ENCODE measurements around the gene MRPL39. TPM values are rescaled to one million over a fixed set of nuclear protein-coding genes. Genes with fewer than 3 reads are reported as not detected.

Gene MRPL39
- total RNA-seq, 1 experiment from 2014 or later, result 52.5 TPM

DNA sequence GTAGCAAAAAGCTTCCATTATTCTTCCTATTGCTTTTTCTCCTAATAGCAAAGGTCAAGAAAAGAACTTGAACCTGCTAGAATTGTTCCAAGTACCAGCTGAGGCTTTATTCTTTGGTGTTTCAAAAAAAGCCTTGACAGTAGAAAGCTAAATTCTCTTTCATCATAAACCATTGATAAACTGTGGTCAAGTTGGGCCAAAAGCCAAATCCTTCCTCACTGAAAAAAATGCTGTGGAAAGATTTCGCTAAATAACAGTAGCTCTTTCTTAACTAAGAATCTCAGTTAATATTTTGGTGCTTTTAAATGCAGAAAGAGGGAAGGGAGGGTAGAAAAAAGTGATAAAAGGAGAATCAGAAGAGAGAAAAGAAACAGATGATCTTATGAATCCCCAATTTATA lies 17.8 kb upstream of the MRPL39 start:
- DNase-seq (ENCODE audit: low read depth), result no peak
- in situ Hi-C loops (cut with HindIII; ENCODE audit: low pct_unique_long_range_greater_than_20kb, low sequenced_read_pairs), result no loop called here

DNA sequence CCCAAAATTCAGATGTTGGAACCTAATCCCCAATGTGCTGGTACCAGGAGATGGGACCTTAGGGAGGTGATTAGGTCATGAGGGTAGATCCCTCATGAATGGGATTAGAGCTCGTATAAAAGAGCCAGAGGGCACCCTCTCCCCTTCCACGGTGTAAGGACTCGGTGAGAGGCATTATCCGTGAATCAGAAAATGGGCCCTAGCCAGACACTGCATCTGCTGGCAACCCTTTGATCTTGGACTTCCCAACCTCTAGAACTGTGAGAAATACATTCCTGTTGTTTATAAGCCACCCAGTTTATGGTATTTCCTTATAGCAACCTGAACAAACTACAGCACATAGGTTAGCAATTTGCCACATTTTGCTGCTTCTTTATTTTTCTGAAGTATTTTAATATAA lies 17.2 kb upstream of the MRPL39 start:
- DNase-seq (ENCODE audit: low read depth), result no peak
- in situ Hi-C loops (cut with HindIII; ENCODE audit: low pct_unique_long_range_greater_than_20kb, low sequenced_read_pairs), result no loop called here

DNA sequence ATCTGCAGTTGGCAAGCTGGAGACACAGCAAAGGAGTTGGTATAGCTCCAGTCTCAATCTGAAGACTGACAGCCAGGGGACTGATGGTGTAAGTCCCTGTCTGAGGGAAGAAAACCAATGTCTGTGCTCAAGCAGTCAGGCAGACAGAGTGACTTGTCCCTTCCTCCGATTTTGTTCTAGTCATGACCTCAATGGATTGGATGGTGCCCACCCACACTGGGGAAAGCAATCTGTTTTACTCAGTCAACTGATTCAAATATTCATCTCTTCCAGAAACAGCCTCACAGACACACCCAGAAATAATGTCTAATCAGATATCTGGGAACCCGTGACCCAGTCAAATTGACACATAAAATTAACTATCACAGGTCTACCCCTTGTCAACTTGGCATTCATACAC lies 11.9 kb upstream of the MRPL39 start:
- DNase-seq (ENCODE audit: low read depth), result no peak
- in situ Hi-C loops (cut with HindIII; ENCODE audit: low pct_unique_long_range_greater_than_20kb, low sequenced_read_pairs), result no loop called here

DNA sequence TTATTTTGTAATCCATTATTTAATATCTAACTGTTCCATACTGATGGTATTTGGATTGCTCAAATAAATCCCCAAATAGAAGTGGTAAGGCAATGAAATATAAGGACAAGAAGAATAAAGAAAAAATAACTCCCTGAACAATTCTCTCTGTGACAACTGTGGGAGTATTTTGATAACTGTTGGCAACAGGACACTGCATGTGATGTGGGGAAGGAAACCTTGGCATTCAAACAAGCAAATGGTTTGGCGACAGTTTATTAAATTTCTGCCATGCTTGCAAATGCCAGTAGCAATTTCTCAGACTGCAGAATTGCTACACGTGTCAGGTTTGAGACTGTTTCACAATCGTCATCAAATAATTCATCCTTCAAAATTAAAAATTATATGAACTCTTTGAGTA lies 8.6 kb upstream of the MRPL39 start:
- no peak for DNase-seq (ENCODE audit: low read depth)
- in situ Hi-C loops (cut with HindIII; ENCODE audit: low pct_unique_long_range_greater_than_20kb, low sequenced_read_pairs), result no loop called here

DNA sequence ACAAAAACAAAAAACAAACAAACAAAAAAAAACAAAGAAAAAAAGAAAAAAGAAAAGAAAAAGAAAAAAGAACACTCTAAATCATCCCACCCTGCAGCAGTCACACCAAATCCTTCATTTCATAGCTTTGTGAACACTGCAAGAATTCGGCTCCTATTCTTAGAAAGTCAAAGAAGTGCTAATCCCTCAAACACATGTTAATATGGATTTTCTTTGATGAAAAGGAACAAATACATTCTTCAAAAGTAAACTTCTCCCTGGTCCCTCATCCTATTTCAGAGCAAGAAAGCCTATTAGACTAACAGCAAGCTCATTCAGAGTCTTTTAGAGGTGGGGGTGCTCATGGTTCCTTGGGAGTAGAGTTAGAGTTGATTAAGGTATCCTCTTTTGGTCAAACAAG lies 7.2 kb upstream of the MRPL39 start:
- in situ Hi-C loops (cut with HindIII; ENCODE audit: low pct_unique_long_range_greater_than_20kb, low sequenced_read_pairs), result no loop called here
- no peak for DNase-seq (ENCODE audit: low read depth)

DNA sequence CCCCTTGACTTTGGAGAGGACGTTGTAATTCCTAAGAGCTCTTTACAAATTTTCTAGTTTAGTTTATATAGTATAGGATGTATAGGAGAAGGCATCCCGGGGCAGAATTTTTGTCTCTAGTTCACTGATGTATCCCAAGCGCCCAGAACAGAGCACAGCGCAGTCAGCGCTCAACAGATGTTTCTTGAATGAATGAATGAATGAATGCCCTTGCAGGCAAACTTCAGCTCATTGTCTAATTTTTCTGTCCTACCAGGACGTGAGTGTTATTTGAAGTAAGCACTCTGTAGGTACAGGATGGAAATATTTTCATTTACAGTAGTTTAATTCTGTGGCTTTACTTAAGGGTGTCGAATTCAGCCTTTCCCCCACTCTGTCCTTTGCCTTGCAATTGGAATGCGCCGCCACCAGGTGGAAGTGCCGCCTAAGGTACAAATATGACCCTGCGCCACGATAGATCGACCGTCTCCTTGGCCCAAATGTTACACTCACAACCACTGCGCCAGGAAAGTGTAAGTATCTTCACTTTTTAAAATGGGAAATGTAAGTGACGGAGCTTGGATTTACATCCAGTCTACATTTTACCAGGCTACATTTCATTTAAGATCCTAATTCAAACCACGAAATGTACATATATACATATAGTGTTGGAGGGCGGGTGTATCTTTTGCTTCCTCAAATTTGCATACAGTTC lies 910 bp upstream of the MRPL39 start:
- DNase-seq (ENCODE audit: low read depth), result peak; percentile 78
- in situ Hi-C loops (cut with HindIII; ENCODE audit: low pct_unique_long_range_greater_than_20kb, low sequenced_read_pairs), result no loop called here

DNA sequence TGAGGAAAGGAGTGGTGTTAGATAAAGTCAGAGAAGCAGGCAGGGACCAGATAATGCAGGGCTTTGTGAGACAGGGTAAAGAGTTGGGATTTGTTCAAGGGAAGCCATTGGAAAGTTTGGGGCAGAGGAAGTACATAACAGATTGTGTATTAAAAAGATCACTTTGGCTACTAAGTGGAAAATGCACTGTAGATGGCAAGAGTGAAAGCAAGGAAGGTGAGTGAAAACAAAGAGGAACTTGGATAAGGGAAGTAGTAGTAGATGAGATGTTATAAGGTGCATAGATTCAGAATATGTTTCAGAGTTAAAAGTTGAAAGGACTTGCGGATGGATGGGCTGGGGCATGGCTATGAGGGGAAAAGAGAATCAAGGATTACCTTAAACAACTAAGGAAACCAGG lies 17.4 kb downstream of the MRPL39 start:
- in situ Hi-C loops (cut with HindIII; ENCODE audit: low pct_unique_long_range_greater_than_20kb, low sequenced_read_pairs), result no loop called here
- DNase-seq (ENCODE audit: low read depth), result no peak

DNA sequence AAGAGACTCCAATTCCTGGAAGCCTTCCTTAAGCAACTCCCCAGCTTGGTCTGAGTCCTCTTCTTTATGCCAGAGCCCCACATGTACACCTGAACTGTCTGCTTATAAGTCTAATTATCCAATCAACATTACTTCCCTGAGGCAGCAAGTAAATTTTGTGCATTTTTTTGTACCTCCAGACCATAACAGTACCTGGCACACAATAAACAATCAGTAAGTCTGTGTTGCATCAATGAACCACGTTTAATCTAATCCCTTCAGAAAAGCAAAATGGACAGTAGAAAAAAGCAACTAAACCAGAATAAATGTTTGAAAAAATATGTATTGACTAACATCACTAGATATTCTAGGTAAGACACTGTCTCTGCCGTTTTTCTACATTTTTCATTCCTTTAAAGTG lies 20.5 kb downstream of the MRPL39 start:
- in situ Hi-C loops (cut with HindIII; ENCODE audit: low pct_unique_long_range_greater_than_20kb, low sequenced_read_pairs), result no loop called here
- no peak for DNase-seq (ENCODE audit: low read depth)

DNA sequence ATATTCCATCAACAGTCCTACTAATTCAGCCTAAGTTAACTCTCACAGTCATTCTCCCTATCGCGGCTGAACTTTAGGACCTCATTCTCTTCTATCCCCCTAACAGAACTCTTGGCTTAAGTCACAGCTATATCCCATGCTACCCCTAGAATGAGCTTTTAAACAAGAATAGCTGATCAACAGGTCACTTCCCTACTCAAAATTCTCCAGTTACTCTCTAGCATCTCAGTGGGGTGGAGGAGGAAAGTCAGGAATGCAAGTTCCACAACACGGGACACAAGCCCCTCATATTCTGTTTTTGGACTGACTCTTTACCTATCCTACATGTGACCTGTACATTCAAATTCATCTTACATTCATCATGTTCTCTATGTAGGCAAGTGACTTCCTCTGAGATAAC lies 21.0 kb downstream of the MRPL39 start:
- no peak for DNase-seq (ENCODE audit: low read depth)
- in situ Hi-C loops (cut with HindIII; ENCODE audit: low pct_unique_long_range_greater_than_20kb, low sequenced_read_pairs), result no loop called here

DNA sequence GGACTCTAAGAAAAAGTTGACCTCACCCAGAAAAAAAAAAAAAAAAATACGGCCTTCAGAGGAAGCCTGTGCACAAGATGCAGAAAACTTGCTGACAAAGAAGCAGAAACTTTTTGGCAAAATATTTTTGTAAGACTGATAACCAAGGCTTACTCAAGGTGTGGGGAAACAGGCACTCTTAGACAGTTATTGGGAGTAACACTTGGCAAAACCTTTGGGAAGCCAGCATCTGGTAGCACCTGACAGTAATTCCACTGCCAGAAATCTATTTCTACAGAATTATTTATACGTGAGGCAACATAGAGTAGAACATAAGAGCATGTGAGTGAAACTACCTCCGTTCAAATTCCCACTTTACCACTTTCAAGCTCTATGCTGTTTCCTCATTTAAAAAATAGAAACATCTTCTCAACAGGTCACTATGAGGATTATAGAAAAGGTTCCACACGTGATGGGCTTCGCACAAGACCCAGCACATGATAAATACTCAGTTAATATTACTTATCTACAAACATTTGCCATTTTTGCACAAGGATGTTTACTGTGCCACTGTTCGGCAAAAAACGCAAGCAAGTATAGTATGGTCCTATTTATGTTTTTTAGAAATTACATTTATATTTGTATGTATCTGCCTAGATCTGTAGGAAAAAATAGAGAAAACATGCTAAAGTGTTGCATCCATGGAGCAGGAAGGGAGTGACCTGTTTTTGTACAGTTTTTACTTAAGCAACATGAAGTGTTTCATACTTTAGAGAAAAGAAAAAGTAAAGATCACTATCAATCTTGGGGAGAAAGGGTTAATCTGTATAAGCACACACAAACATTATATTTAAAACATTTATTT lies 22.2 kb downstream of the MRPL39 start:
- DNase-seq (ENCODE audit: low read depth), result no peak
- in situ Hi-C loops (cut with HindIII; ENCODE audit: low pct_unique_long_range_greater_than_20kb, low sequenced_read_pairs), result no loop called here

DNA sequence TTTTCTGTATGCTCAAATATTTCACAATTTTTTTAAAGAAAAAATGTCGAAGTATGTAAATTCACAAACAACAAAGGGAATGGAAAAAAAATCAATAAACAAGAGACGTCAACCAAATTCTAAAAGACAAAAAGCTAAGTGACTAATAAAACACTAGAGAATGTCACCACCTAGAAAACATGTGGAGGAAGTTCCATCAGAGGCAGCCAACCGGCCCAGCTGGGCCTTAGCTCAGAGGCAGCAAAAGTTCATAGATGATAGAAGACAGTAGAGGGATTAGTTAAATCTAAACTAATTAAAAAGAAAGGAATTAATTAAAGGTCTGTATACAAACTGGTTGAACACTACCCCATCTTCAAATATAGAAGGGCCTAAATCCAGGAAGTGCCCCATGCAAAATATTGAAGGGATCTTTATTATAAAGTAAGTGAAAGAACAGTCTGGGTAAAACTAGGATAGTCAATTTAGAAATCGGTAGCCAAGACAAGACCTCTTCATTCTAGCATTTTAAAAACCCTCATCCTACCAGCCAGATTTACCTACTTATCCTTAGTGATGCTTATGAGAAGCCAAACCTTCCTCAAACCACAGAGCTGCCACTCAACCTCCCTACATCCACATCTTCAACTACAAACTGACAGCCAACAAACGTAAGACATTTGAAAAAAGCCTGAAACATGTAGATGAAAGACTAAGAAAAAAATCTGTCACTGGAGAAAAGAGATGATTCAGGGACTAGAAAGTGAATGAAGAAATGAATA lies 23.7 kb downstream of the MRPL39 start:
- in situ Hi-C loops (cut with HindIII; ENCODE audit: low pct_unique_long_range_greater_than_20kb, low sequenced_read_pairs), result no loop called here
- no peak for DNase-seq (ENCODE audit: low read depth)

DNA sequence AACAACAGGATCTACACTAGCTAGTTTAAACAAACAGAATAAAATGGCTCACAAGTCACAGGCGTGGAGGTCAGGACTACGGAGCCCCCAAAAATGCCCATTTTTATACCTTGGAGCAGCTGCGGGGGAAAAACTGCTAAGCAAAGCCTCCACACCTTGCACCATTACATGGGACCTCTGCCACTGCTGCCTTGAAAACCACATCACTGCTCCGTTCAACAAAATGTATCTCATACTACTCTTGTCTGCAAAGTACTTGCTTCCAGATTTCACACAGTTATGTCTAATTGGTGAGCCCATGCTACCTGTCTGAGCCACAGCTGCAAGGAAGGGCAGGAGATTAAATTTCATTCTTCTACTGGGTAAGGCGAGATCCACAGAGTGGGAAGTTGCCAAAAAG lies 24.4 kb downstream of the MRPL39 start:
- in situ Hi-C loops (cut with HindIII; ENCODE audit: low pct_unique_long_range_greater_than_20kb, low sequenced_read_pairs), result no loop called here
- DNase-seq (ENCODE audit: low read depth), result no peak

DNA sequence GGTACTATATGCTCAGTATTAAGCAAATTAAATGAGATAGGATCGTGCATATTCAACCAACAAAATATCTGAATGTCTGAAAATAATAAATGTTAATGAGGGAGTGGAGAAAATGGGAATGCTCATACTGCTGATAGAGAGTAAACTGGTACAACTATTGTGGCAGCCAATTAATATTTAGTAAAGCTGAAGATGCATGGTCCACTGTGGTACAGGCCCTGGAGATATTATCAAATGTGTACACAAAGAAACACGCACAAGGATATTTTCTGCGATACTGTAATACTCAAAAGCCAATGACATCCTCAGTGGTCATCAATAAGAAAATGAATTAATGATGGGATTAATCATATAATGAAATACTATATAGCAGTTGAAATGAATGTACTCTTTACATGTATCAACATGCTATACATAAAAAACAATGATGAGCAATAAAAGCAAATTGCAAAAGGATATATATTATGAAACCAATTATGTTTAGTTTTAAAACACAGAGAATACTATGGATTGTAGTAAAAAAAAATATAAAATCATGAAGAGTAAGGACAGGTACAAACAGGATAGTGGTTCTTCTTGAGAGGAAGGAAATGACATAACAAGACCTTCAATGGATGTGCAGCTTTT lies 25.0 kb downstream of the MRPL39 start:
- DNase-seq (ENCODE audit: low read depth), result no peak
- in situ Hi-C loops (cut with HindIII; ENCODE audit: low pct_unique_long_range_greater_than_20kb, low sequenced_read_pairs), result no loop called here

DNA sequence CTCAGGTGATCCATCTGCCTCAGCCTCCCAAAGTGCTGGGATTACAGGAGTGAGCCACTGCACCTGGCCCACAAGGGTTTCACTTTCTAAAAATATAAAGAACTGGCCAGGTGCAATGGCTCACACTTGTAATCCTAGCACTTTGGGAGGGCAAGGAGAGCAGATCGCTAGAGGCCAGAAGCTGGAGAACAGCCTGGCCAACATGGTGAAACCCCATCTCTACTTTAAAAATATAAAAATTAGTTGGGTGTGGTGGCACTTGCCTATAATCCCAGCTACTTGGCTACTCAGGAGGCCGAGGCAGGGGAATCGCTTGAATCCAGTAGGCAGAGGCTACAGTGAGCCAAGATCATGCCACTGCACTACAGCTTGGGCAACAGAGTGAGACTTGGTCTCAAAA lies 25.7 kb downstream of the MRPL39 start:
- in situ Hi-C loops (cut with HindIII; ENCODE audit: low pct_unique_long_range_greater_than_20kb, low sequenced_read_pairs), result no loop called here
- no peak for DNase-seq (ENCODE audit: low read depth)

DNA sequence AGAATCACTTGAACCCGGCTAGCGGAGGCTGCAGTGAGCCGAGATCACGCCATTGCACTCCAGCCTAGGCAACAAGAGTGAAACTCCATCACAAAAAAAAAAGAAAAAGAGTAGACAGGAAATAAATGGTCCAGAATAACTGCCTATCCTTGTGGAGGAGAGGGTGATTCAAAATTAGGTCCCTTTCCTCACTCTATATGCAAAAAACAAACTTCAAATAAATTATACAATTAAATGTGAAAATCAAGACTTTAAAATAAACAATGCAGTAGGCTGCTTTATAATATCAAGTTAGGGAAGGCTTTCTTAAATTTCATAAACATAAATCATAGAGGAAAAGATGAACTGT lies 26.4 kb downstream of the MRPL39 start:
- in situ Hi-C loops (cut with HindIII; ENCODE audit: low pct_unique_long_range_greater_than_20kb, low sequenced_read_pairs), result no loop called here
- no peak for DNase-seq (ENCODE audit: low read depth)

DNA sequence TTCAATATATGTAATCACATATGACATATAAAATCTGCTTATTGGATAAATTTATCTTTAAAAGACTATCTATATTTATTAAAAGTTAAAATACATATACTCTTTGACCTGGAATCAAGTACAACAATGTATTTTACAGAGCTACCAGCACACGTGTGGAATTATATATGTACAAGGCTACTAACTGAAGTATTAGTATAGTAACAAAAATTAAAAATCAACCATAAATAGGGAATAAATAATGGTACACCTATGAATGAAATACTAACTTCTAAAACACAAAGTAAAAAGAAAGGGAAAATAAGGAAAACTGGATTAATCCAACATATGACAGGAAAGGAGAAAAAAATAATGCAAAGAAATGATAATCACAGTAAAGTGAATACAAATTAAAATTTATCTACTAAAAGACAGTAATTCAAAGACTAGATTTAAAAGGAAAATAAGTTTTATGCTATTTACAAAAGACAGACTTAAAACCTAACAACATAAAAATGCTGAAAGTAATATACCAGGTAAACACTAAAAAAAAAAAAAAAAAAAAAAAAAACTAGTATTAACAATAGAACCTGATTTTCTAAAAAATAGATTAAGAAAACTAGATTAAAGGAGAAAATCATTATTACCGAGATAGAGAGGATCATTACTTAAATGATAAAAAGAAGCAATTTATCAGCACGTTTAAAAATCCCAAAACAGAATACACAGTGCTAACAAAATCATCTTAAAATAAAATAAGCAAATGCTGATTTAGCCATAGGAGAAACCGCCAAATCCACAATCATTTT lies 27.9 kb downstream of the MRPL39 start:
- no peak for DNase-seq (ENCODE audit: low read depth)
- in situ Hi-C loops (cut with HindIII; ENCODE audit: low pct_unique_long_range_greater_than_20kb, low sequenced_read_pairs), result no loop called here

DNA sequence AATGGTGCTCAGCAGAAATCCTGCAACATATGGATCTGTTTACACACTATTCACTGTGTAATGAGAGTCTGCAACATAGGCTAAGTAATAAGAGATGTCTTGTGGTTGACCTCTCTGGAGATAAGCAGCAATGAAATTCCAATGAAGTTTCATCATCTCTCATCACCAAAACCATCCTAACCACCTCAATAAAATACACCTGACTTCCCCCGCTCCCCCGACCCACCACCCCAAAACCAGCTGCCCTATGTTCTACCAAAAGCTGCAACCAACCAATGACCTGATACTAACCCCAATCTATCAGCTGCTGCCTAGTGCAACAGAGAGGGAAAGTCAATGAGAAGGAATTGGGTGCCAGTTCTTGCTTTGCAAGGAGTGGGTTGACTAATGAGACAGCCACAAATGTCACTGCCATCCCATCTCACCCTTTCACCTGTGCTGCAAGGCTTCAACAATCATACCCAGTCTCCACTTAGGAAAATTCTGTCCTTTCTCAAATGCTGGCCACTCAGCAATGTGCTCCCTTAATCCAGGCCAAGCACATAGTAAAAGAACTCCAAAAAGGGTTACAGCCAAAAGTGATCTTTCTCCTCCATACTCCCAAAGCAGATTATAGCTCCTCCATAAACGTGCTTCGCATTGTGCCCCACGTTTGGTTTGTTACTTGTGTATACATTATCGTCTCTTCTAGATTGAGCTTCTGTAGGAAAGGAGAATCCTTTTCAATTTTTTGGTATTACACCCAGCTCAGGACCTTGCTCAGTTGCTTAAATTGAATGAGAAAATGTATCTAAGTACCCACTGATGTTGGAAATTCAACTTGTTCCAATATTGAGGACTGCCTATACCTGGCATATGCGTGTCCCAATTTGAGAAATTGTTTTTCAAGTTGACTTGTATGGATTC lies 29.0 kb downstream of the MRPL39 start:
- in situ Hi-C loops (cut with HindIII; ENCODE audit: low pct_unique_long_range_greater_than_20kb, low sequenced_read_pairs), result no loop called here
- no peak for DNase-seq (ENCODE audit: low read depth)

Data from Caki2 (cell line).